Neural cell (in vitro differentiated cells): ENCODE measurements around the gene CCDC85C. TPM values are rescaled to one million over a fixed set of nuclear protein-coding genes. Genes with fewer than 3 reads are reported as not detected.

Experiments used
- H2AFZ ChIP-seq: fragments of 200-600, 300-800 bp; sonication (generic), shearing (Covaris generic); 2 replicates; pipeline ENCODE4 v1.6.0; 2014; ENCODE audit warnings: low read depth, mild to moderate bottlenecking, antibody characterized with exemption, low read length, moderate library complexity
- H3F3A ChIP-seq: fragments of 200-600 bp; shearing (Covaris generic); 2 replicates; pipeline ENCODE4 v1.6.1; 2016; ENCODE audit warnings: mild to moderate bottlenecking, moderate library complexity, mixed read lengths, antibody characterized with exemption, low read length; ENCODE audit not compliant: insufficient read depth, poor library complexity, severe bottlenecking
- H3K27ac ChIP-seq: fragments of 200-600, 300-800 bp; sonication (generic), shearing (Covaris generic); 2 replicates; pipeline ENCODE4 v1.5.1; 2014; ENCODE audit warnings: mild to moderate bottlenecking, low read length, moderate library complexity
- H3K27me3 ChIP-seq: fragments of 300-800, 200-600 bp; sonication (generic), shearing (Covaris generic); 2 replicates; pipeline ENCODE4 v1.6.0; 2014; ENCODE audit warnings: mild to moderate bottlenecking, low read depth, low read length, moderate library complexity; ENCODE audit not compliant: insufficient read depth
- H3K36me3 ChIP-seq: fragments of 300-800, 200-600 bp; sonication (generic), shearing (Covaris generic); 2 replicates; pipeline ENCODE4 v1.5.1; 2014; ENCODE audit warnings: mild to moderate bottlenecking, antibody characterized with exemption, low read length, moderate library complexity; ENCODE audit not compliant: insufficient read depth
- H3K4me2 ChIP-seq: fragments of 300-800, 200-600 bp; sonication (generic), shearing (Covaris generic); 2 replicates; pipeline ENCODE4 v1.6.0; 2014; ENCODE audit warnings: mild to moderate bottlenecking, low read length
- H3K4me3 ChIP-seq: fragments of 300-800, 200-600 bp; sonication (generic), shearing (Covaris generic); 2 replicates; pipeline ENCODE4 v1.5.1; 2014; ENCODE audit warnings: mild to moderate bottlenecking, low read length, moderate library complexity
- H3K79me2 ChIP-seq: fragments of 200-600 bp; shearing (Covaris generic); replicated peaks from 2 replicates; pipeline ENCODE4 v1.6.0; 2014; ENCODE audit warnings: mild to moderate bottlenecking, low read length, moderate library complexity; ENCODE audit not compliant: insufficient read depth
- H3K9ac ChIP-seq: fragments of 300-800, 200-600 bp; sonication (generic), shearing (Covaris generic); 2 replicates; pipeline ENCODE4 v1.6.1; 2016; ENCODE audit warnings: mild to moderate bottlenecking, low read length, mixed read lengths
- H3K9me2 ChIP-seq: fragments of 200-600 bp; shearing (Covaris generic); 2 replicates; pipeline ENCODE4 v1.6.1; 2016; ENCODE audit warnings: mild to moderate bottlenecking, low read length, mixed read lengths; ENCODE audit not compliant: insufficient read depth
- H3K9me3 ChIP-seq: fragments of 200-600, 300-800 bp; sonication (generic), shearing (Covaris generic); 2 replicates; pipeline ENCODE4 v1.6.1; 2016; ENCODE audit warnings: mild to moderate bottlenecking, mixed run types, low read length, moderate library complexity, mixed read lengths
- H4K20me1 ChIP-seq: fragments of 200-600 bp; shearing (Covaris generic); 2 replicates; pipeline ENCODE4 v1.6.1; 2016; ENCODE audit warnings: mild to moderate bottlenecking, mixed run types; ENCODE audit not compliant: insufficient read depth
- CTCF ChIP-seq: fragments of 450-650 bp; IDR thresholded peaks from 2 replicates; pipeline ENCODE4 v1.5.1; 2014; ENCODE audit warnings: antibody characterized with exemption, mild to moderate bottlenecking, moderate library complexity; ENCODE audit not compliant: poor library complexity, severe bottlenecking
- EP300 ChIP-seq: fragments of 450-650 bp; conservative IDR thresholded peaks from 2 replicates; pipeline ENCODE4 v1.6.1; 2014; ENCODE audit warnings: antibody characterized with exemption, mild to moderate bottlenecking, moderate library complexity; ENCODE audit not compliant: poor library complexity, severe bottlenecking
- EZH2 ChIP-seq: fragments of 200-600, 300-800 bp; shearing (Covaris generic), sonication (generic); IDR thresholded peaks from 2 replicates; pipeline ENCODE4 v1.6.1; 2014; ENCODE audit warnings: antibody characterized with exemption, low read length, borderline replicate concordance, mild to moderate bottlenecking; ENCODE audit not compliant: insufficient read depth, poor library complexity, severe bottlenecking
- MXI1 ChIP-seq: fragments of 450-650 bp; conservative IDR thresholded peaks from 2 replicates; pipeline ENCODE4 v1.6.1; 2014; ENCODE audit warnings: antibody characterized with exemption, mild to moderate bottlenecking; ENCODE audit not compliant: poor library complexity, severe bottlenecking
- POLR2AphosphoS5 ChIP-seq: IDR thresholded peaks from 2 replicates; pipeline ENCODE4 v1.6.1; 2012
- RAD21 ChIP-seq: fragments of 450-650 bp; conservative IDR thresholded peaks from 2 replicates; pipeline ENCODE4 v1.6.1; 2014; ENCODE audit warnings: antibody characterized with exemption, mild to moderate bottlenecking, moderate library complexity
- REST ChIP-seq: IDR thresholded peaks from 2 replicates; pipeline ENCODE4 v1.6.1; 2012; ENCODE audit warnings: borderline replicate concordance
- SMC3 ChIP-seq: fragments of 450-650 bp; conservative IDR thresholded peaks from 2 replicates; pipeline ENCODE4 v1.6.1; 2014; ENCODE audit warnings: antibody characterized with exemption, mild to moderate bottlenecking, moderate library complexity; ENCODE audit not compliant: poor library complexity
- TAF1 ChIP-seq: IDR thresholded peaks from 2 replicates; pipeline ENCODE4 v1.6.1; 2012; ENCODE audit warnings: low read depth
- polyA plus RNA-seq: library from polyadenylated mRNA; depleted of rRNA; stranded (reverse); fragments of >200 nt; gene quantifications from 2 replicates; pipeline ENCODE4 v1.2.3, GENCODE V29; 2014

Gene CCDC85C
- polyA plus RNA-seq, 1 donor from 2014 or later: 24.8 TPM

GRCh38 chr14:99570544-99571302, 33.3 kb downstream of the CCDC85C start:
- Histone ChIP-seq H2AFZ (no peak overlapping the region), H3K4me3 (no peak overlapping the region), H3K9me3 (no peaks in the 10 kb centered on the region), H3K79me2 (peaks cover 13% of the 10 kb centered on the region), H3K9me2 (no peaks in the 10 kb centered on the region), H3K36me3 (no peaks in the 10 kb centered on the region), H3K4me2 (no peak overlapping the region), H4K20me1 (no peaks in the 10 kb centered on the region), H3K27ac (no peak overlapping the region), H3K9ac (peak overlapping the region; percentile 38), H3F3A (no peaks in the 10 kb centered on the region), H3K27me3 (no peaks in the 10 kb centered on the region)
- TF ChIP-seq REST (no peak), POLR2AphosphoS5 (no peak), EZH2 (no peak), MXI1 (no peak), CTCF (no peak), EP300 (no peak), RAD21 (no peak), SMC3 (no peak), TAF1 (no peak)

GRCh38 chr14:99569725-99570543, 34.1 kb downstream of the CCDC85C start:
- peaks cover 13% of the 10 kb centered on the region for H3K79me2 ChIP-seq
- TF ChIP-seq REST: no peak
- no peak for TF ChIP-seq SMC3
- TF ChIP-seq POLR2AphosphoS5: no peak
- TF ChIP-seq TAF1: no peak
- TF ChIP-seq CTCF: no peak
- TF ChIP-seq RAD21: no peak
- no peak for TF ChIP-seq EP300
- no peak for TF ChIP-seq EZH2
- TF ChIP-seq MXI1: no peak
- no peak overlapping the region for H3K27ac ChIP-seq
- no peak overlapping the region for H2AFZ ChIP-seq
- no peaks in the 10 kb centered on the region for H3F3A ChIP-seq
- no peaks in the 10 kb centered on the region for H3K9me3 ChIP-seq
- H4K20me1 ChIP-seq: no peaks in the 10 kb centered on the region
- H3K27me3 ChIP-seq: no peaks in the 10 kb centered on the region
- no peaks in the 10 kb centered on the region for H3K9me2 ChIP-seq
- H3K4me3 ChIP-seq: no peak overlapping the region
- no peak overlapping the region for H3K4me2 ChIP-seq
- no peaks in the 10 kb centered on the region for H3K36me3 ChIP-seq
- no peak overlapping the region for H3K9ac ChIP-seq
